ENCODE results near the gene UBL4A. TPM values are rescaled to one million over a fixed set of nuclear protein-coding genes. Genes with fewer than 3 reads are reported as not detected.

UBL4A gene
- total and polyA plus RNA-seq, 2 donors (not counting 3 experiments of a cell fraction or from before 2014, with no cell fraction given): 25.3 to 31.4 TPM

DNA sequence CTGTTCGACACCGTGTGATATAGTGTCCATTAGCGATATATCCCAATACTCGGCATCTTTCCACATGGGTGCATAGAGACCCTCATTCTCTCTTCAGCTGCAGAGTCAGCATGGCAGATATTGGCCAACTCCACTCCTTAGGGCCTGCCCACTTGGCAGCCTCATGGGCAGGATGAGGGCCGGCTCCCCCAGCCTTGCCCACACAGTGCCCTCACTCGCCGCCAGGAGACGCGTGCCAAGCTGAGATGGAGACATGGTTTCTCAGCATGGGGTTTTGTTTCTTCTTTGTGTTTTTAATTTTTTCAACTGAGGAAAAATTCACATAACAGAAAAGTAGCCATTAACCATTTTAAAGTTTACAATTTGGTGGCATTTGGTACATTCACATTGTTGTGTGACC lies 33.6 kb downstream of the UBL4A start:
- Histone ChIP-seq H3K27me3 (ENCODE audit: control insufficient read depth in 2 of 2, insufficient read depth in 2 of 2, low read length in 2 of 2) (no peaks in the 10 kb centered on the region), H2AFZ (ENCODE audit: low read depth, low read length) (no peak overlapping the region), H3K4me3 (replicated peaks in 1 of 3; ENCODE audit: insufficient read depth in 1 of 3, low read depth in 1 of 3, low read length in 3 of 3) (no peak overlapping the region), H3K9ac (replicated peaks; ENCODE audit: extremely low read depth, insufficient read depth, low read length) (no peak overlapping the region), H3K9me3 (replicated peaks; ENCODE audit: control insufficient read depth, insufficient read depth, low read length) (no peaks in the 10 kb centered on the region), H3K27ac (ENCODE audit: insufficient read depth, low read depth, low read length) (no peak overlapping the region), H3K4me1 (ENCODE audit: control insufficient read depth, extremely low read depth, insufficient read depth, low read length) (no peaks in the 10 kb centered on the region), H3K79me2 (ENCODE audit: control insufficient read depth, insufficient read depth, low read length) (no peaks in the 10 kb centered on the region), H3K9me1 (replicated peaks; ENCODE audit: control insufficient read depth, extremely low read depth, insufficient read depth, low read length) (no peaks in the 10 kb centered on the region), H3K4me2 (ENCODE audit: insufficient read depth, low read length) (no peak overlapping the region), H3K36me3 (ENCODE audit: control insufficient read depth in 2 of 2, extremely low read depth in 1 of 2, insufficient read depth in 2 of 2, low read length in 2 of 2) (peaks cover 0 to 22% of the 10 kb centered on the region in 2 experiments), H4K20me1 (replicated peaks; ENCODE audit: control insufficient read depth, extremely low read depth, insufficient read depth, low read length) (no peaks in the 10 kb centered on the region)
- CTCF ChIA-PET: no interaction called here
- intact Hi-C loops (cut with micrococcal nuclease) (no loop called here), dilution Hi-C loops (cut with MboI; ENCODE audit: extremely low pct_ligation_motif_present, low sequenced_read_pairs) (no loop called here)
- DNase-seq (ENCODE audit: low read depth, low spot score) (no peak), FAIRE-seq (no peak)
- POLR2A ChIA-PET: no interaction called here
- BruUV-seq (replicated peaks): no TSS peak
- TF ChIP-seq MYC (IDR thresholded peaks at IDR 0.05; ENCODE audit: low read depth, low read length) (no peak), EZH2 (IDR thresholded peaks at IDR 0.05; ENCODE audit: borderline replicate concordance, low read depth, low read length, severe bottlenecking) (no peak), FOS (IDR thresholded peaks at IDR 0.05; ENCODE audit: borderline replicate concordance, insufficient read depth, low read length) (no peak), POLR2AphosphoS5 (IDR thresholded peaks at IDR 0.05; ENCODE audit: insufficient read depth, low read depth, low read length) (no peak), POLR2A (IDR thresholded peaks at IDR 0.05; ENCODE audit: low read depth, low read length) (no peak), JUN (IDR thresholded peaks at IDR 0.05; ENCODE audit: borderline replicate concordance, insufficient read depth, insufficient read length, low read depth) (no peak), GATA2 (IDR thresholded peaks at IDR 0.05; ENCODE audit: insufficient read depth, insufficient read length, low read depth, low read length) (no peak)
- TF ChIP-seq, protein P1, sequence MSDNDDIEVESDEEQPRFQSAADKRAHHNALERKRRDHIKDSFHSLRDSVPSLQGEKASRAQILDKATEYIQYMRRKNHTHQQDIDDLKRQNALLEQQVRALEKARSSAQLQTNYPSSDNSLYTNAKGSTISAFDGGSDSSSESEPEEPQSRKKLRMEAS (IDR thresholded peaks at IDR 0.05; ENCODE audit: insufficient read depth, insufficient read length): no peak
- TF ChIP-seq, protein P2, sequence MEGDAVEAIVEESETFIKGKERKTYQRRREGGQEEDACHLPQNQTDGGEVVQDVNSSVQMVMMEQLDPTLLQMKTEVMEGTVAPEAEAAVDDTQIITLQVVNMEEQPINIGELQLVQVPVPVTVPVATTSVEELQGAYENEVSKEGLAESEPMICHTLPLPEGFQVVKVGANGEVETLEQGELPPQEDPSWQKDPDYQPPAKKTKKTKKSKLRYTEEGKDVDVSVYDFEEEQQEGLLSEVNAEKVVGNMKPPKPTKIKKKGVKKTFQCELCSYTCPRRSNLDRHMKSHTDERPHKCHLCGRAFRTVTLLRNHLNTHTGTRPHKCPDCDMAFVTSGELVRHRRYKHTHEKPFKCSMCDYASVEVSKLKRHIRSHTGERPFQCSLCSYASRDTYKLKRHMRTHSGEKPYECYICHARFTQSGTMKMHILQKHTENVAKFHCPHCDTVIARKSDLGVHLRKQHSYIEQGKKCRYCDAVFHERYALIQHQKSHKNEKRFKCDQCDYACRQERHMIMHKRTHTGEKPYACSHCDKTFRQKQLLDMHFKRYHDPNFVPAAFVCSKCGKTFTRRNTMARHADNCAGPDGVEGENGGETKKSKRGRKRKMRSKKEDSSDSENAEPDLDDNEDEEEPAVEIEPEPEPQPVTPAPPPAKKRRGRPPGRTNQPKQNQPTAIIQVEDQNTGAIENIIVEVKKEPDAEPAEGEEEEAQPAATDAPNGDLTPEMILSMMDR (IDR thresholded peaks at IDR 0.05; ENCODE audit: extremely low read depth in 1 of 2, insufficient read depth in 1 of 2, low read depth in 1 of 2, low read length in 2 of 2): no peak
